ENCODE data around the gene SLC6A20. TPM values are rescaled to one million over a fixed set of nuclear protein-coding genes. Genes with fewer than 3 reads are reported as not detected.

The SLC6A20 gene
- total RNA-seq, 4 donors from 2014 or later, result 62.9 to 106 (median 88.3) TPM; not detected in 1

DNA sequence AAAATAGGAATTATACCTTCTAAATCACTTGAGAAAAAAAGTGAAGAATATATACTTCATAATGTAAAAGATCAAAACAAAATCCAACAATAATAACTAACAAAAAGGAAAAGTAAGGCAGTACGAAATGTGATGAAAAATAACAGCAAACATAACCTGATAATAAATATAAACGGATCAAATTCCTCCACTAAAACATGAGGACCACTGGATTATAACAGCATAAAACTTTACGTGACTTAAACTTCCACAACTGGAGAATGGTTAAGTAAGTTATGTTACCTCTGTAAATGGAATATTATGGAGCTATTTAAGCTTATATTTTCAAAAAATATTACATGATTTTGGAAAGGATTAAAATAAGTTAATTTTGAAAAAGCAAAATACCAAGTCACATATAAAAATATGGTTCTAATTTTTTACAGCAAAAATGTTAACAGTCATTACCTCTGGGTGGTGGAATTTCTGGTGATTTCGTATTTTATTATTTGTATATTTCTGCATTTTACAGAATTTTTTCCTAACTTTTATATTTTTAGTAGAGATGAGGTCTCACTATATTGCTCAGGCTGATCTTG, 7.0 kb downstream of the SLC6A20 start:
- H3K4me1 ChIP-seq, result no peaks in the 10 kb centered on the region
- no peak overlapping the region for H3K4me3 ChIP-seq
- TF ChIP-seq POLR2A (IDR thresholded peaks at IDR 0.05), result no peak
- TF ChIP-seq, protein P1, sequence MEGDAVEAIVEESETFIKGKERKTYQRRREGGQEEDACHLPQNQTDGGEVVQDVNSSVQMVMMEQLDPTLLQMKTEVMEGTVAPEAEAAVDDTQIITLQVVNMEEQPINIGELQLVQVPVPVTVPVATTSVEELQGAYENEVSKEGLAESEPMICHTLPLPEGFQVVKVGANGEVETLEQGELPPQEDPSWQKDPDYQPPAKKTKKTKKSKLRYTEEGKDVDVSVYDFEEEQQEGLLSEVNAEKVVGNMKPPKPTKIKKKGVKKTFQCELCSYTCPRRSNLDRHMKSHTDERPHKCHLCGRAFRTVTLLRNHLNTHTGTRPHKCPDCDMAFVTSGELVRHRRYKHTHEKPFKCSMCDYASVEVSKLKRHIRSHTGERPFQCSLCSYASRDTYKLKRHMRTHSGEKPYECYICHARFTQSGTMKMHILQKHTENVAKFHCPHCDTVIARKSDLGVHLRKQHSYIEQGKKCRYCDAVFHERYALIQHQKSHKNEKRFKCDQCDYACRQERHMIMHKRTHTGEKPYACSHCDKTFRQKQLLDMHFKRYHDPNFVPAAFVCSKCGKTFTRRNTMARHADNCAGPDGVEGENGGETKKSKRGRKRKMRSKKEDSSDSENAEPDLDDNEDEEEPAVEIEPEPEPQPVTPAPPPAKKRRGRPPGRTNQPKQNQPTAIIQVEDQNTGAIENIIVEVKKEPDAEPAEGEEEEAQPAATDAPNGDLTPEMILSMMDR (IDR thresholded peaks at IDR 0.05), result no peak
- no peak overlapping the region for H3K27ac ChIP-seq
- no peaks in the 10 kb centered on the region for H3K9me3 ChIP-seq
- DNase-seq, result no peak
- no peaks in the 10 kb centered on the region for H3K27me3 ChIP-seq
- H3K36me3 ChIP-seq, result no peaks in the 10 kb centered on the region

DNA sequence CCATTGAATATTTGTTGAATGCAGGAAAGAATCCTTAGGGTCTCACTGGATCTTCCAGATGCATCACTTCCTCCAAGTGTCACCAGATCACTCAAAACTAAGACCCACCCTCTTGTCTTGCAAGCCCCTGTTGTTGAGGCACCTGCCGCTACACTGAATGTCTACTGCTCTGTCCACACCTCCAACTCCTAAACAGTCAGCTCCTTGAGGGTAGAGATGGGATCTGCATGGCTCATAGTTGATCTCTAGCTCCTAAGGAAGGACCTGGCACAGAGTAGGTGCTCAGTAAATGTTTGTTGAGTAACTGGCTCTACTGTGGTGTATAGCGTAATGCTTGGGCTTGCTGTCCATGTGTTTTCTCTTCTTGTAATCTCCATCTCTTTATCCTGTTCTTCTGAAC, 8.8 kb downstream of the SLC6A20 start:
- DNase-seq, result no peak
- H3K4me1 ChIP-seq, result no peaks in the 10 kb centered on the region
- H3K27ac ChIP-seq, result no peak overlapping the region
- TF ChIP-seq, protein P1 (IDR thresholded peaks at IDR 0.05), result no peak
- no peak for TF ChIP-seq POLR2A (IDR thresholded peaks at IDR 0.05)
- no peaks in the 10 kb centered on the region for H3K27me3 ChIP-seq
- H3K4me3 ChIP-seq, result no peak overlapping the region
- no peaks in the 10 kb centered on the region for H3K36me3 ChIP-seq
- H3K9me3 ChIP-seq, result no peaks in the 10 kb centered on the region

DNA sequence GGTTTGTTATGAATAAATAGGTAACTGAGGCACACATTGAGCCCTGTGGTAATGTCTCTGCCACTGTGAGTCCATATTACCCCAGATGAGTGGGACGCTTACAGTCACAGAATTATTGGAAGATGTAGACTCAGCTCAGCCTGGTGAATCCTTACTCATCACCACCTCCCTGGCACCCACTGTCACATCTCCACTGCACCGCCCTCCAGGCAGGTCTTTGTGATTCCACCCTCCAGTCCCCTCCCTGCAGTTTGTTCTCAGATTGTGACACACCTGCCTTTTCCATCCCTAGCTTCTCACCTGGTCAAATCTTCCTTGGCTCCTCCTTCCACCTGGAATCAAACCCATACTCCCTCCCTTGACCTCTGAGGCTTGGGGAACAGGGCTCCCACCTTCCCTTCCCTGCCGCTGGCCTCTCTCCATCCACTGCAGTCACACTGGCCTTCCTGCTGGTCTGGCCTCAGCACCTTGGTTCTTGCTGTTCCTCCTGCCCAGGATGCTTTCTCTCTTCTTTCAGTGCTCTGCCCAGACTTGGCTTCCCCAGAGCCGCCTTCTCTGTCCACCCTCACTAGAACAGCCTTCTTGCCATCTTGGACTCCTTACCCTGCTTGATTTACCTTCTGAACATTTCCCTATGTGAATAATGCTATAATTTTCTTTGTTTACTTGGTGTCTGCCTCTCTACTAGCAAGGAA, 9.4 kb downstream of the SLC6A20 start:
- Histone ChIP-seq H3K27ac (no peak overlapping the region), H3K9me3 (no peaks in the 10 kb centered on the region), H3K4me3 (no peak overlapping the region), H3K27me3 (no peaks in the 10 kb centered on the region), H3K4me1 (no peaks in the 10 kb centered on the region), H3K36me3 (no peaks in the 10 kb centered on the region)
- TF ChIP-seq POLR2A (IDR thresholded peaks at IDR 0.05), result no peak
- TF ChIP-seq, protein P1 (IDR thresholded peaks at IDR 0.05), result no peak
- no peak for DNase-seq

DNA sequence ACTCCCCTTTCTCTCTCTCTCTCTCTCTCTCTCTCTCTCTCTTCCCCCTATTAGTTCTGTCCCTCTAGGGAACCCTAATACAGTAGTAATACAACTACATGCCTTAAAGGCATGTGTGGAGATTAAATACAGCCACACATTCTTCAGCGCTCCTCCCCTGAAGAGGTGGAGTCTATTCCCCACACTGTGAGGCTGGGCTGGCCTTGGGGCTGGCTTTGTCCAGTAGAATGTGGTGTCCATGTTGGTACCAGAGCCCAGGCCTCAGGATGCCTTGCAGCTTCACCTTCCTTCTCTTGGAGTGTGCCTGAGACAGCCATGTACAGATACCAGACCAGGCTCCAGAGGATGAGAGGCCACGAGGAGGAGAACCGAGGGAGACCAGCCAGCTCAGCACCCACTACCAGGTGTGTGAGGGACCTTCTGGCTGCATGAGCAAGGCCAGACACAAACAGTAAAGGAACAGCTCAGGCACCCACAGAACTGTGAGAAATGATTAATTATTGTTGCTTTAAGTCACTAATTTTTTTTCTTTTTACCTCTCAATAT, 10.7 kb downstream of the SLC6A20 start:
- H3K9me3 ChIP-seq, result no peaks in the 10 kb centered on the region
- no peaks in the 10 kb centered on the region for H3K36me3 ChIP-seq
- no peak for DNase-seq
- no peak for TF ChIP-seq POLR2A (IDR thresholded peaks at IDR 0.05)
- TF ChIP-seq, protein P1 (IDR thresholded peaks at IDR 0.05), result no peak
- H3K4me1 ChIP-seq, result no peaks in the 10 kb centered on the region
- H3K27me3 ChIP-seq, result no peaks in the 10 kb centered on the region
- H3K4me3 ChIP-seq, result no peak overlapping the region
- no peak overlapping the region for H3K27ac ChIP-seq

DNA sequence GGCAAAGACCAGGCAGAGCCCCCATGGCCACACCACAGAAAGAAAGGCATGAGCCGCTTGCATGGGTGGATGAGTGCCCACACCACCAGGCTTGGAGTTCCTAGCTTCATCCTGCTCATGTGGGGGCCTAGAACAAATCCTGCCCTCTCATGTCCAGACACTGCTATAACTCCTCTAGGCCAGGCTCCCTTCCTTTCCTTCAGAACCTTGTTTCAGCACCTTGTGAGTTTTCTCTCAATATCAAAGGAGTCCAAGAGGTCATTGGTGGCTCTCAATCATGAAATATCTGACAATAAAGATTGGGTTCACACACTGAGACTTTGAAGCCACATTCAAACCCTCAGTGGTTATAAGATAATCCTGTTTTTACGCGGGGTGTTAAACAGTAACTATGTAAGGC, 12.7 kb downstream of the SLC6A20 start:
- no peaks in the 10 kb centered on the region for H3K36me3 ChIP-seq

More for the DNA sequence above, 12.7 kb downstream of the SLC6A20 start:
- no peak for TF ChIP-seq POLR2A (IDR thresholded peaks at IDR 0.05)
- TF ChIP-seq, protein P1 (IDR thresholded peaks at IDR 0.05), result peak in 3 of 6 experiments; percentile 13 to 39 (median 30)
- Histone ChIP-seq H3K4me1 (peaks cover 0 to 10% (median 0%) of the 10 kb centered on the region in 4 donors), H3K9me3 (no peaks in the 10 kb centered on the region), H3K27me3 (no peaks in the 10 kb centered on the region), H3K4me3 (no peak overlapping the region), H3K27ac (peak overlapping the region in 2 of 4 donors; percentile 10 to 57)
- no peak for DNase-seq

Measured in Peyer's patch (tissue), 4 donors.